Uterus (tissue), 2 donors: Measurements from ENCODE around the gene KIF5B.

Experiments
- CTCF ChIP-seq, 4 experiments: fragments of 200-600 bp in 2 of 4; fragments of 450-650 bp in 2 of 4; sonication (generic) in 2 of 4; IDR thresholded peaks; one replicate each; pipeline ENCODE4 v1.5.1; 2016 to 2019; ENCODE audit warnings: antibody characterized with exemption in 4 of 4, mild to moderate bottlenecking in 2 of 4, moderate library complexity in 1 of 4
- POLR2A ChIP-seq, 2 donors: fragments of 450-650 bp; IDR thresholded peaks; one replicate each; pipeline ENCODE4 v1.6.1; 2016; ENCODE audit warnings: antibody characterized with exemption in 2 of 2, mild to moderate bottlenecking in 1 of 2, moderate library complexity in 1 of 2

- no peak for TF ChIP-seq CTCF (IDR thresholded peaks at IDR 0.05)
- TF ChIP-seq POLR2A (IDR thresholded peaks at IDR 0.05): no peak
Measured at GRCh38 chr10:32017044-32017443, 39.2 kb downstream of the KIF5B start.
